ENCODE data around the gene KPNA2. TPM values are rescaled to one million over a fixed set of nuclear protein-coding genes. Genes with fewer than 3 reads are reported as not detected.
"Not testable (repeated sequence)": the region's sequence is repeated elsewhere in the genome, so short reads cannot be mapped to it uniquely, and the experiment has no call there.

The KPNA2 gene
- total and polyA plus RNA-seq, 11 donors = 10.6 to 50.7 (median 20.4) TPM

DNA sequence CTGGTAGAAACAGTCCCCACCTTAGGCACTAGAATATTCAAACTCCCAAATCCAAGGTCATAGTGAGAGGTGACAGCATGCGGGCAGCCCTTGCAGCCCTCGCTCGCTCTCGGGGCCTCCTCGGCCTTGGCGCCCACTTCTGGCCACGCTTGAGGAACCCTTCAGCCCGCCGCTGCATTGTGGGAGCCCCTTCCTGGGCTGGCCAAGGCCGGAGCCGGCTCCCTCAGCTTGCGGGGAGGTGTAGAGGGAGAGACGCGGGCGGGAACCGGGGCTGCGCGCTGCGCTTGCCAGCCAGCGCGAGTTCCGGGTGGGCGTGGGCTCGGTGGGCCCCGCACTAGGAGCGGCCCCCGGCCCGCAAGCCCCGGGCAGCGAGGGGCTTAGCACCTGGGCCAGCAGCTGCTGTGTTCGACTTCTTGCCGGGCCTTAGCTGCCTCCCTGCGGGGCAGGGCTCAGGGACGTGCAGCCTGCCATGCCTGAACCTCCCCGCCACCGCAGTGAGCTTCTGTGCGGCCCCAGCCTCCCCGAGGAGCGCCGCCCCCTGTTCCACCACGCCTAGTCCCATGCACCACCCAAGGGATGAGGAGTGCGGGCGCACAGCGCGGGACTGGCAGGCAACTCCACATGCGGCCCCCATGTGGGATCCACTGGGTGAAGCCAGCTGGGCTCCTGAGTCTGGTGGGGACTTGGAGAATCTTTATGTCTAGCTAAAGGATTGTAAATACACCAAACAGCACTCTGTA is 45.0 kb downstream of the KPNA2 start:
- H3K36me3 ChIP-seq = no peaks in the 10 kb centered on the region
- H3K4me3 ChIP-seq = no peak overlapping the region
- peaks cover 0 to 5% (median 0%) of the 10 kb centered on the region in 12 donors for H3K4me1 ChIP-seq
- ATAC-seq (no peak), DNase-seq (no peak)
- TF ChIP-seq POLR2A (IDR thresholded peaks at IDR 0.05) (no peak), CTCF (IDR thresholded peaks at IDR 0.05) (no peak)
- no peaks in the 10 kb centered on the region for H3K9me3 ChIP-seq
- 96 to 97% (median 97%) methylated on average over 21 to 46 of the region's 46 CpGs for WGBS, 4 donors
- no peaks in the 10 kb centered on the region for H3K27me3 ChIP-seq
- intact Hi-C loops (cut with DNase I) = no loop called here
- H3K27ac ChIP-seq = no peak overlapping the region

GRCh38 chr17:68081305-68082265 is 46.0 kb downstream of the KPNA2 start:
- H3K4me3 ChIP-seq; DNase-seq; H3K27me3 ChIP-seq; intact Hi-C loops (cut with DNase I); ATAC-seq; H3K27ac ChIP-seq; H3K36me3 ChIP-seq; H3K9me3 ChIP-seq: not testable (repeated sequence)
- H3K4me1 ChIP-seq = peaks cover 0 to 15% (median 0%) of the 10 kb centered on the region in 12 donors
- 85 to 93% (median 92%) methylated on average over 13 of the region's 13 CpGs for WGBS, 4 donors

GRCh38 chr17:68085771-68086381 is 50.3 kb downstream of the KPNA2 start:
- H3K9me3 ChIP-seq = no peaks in the 10 kb centered on the region
- no peaks in the 10 kb centered on the region for H3K27me3 ChIP-seq
- TF ChIP-seq CTCF (IDR thresholded peaks at IDR 0.05) = no peak
- no peak for TF ChIP-seq POLR2A (IDR thresholded peaks at IDR 0.05)
- intact Hi-C loops (cut with DNase I) = no loop called here
- 58 to 67% (median 61%) methylated on average over 7 of the region's 7 CpGs for WGBS, 4 donors
- DNase-seq = no peak
- peak in 3 of 4 donors; percentile 20 to 42 (median 23) for ATAC-seq
- peak overlapping the region in 1 of 12 donors; percentile 7 for H3K27ac ChIP-seq
- H3K36me3 ChIP-seq = no peaks in the 10 kb centered on the region
- H3K4me1 ChIP-seq = peaks cover 0 to 43% (median 3%) of the 10 kb centered on the region in 12 donors
- peak overlapping the region in 2 of 12 donors; percentile 10 to 13 for H3K4me3 ChIP-seq

DNA sequence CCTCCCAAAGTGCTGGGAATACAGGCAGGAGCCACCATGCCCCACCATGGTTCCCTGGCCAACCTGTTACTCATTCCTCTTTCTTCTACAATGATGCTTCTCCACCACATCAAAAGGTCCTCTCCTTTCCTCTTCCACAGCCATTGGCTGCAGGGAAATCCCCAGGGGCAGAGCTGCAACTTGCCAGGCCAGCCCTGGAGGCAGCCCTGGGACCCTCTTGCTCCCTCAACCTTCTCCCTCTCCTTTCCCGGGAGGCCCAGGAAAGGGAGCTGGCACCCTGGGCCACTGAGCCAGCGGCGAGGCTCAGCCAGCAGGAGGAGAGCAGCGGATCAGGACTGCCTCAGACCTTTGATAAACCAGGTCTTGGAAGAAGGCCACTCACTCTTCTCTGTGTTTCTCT is 51.1 kb downstream of the KPNA2 start:
- H3K27me3 ChIP-seq; H3K36me3 ChIP-seq; H3K9me3 ChIP-seq; DNase-seq; H3K4me3 ChIP-seq; ATAC-seq; intact Hi-C loops (cut with DNase I): not testable (repeated sequence)
- Histone ChIP-seq H3K27ac (peak overlapping the region in 1 of 12 donors; percentile 7), H3K4me1 (peaks cover 0 to 43% (median 3%) of the 10 kb centered on the region in 12 donors)
- 65 to 87% (median 78%) methylated on average over 4 of the region's 4 CpGs for WGBS, 4 donors

GRCh38 chr17:68087131-68087623 is 51.6 kb downstream of the KPNA2 start:
- peaks cover 0 to 43% (median 3%) of the 10 kb centered on the region in 12 donors for H3K4me1 ChIP-seq
- ATAC-seq; H3K27ac ChIP-seq; DNase-seq; H3K9me3 ChIP-seq; H3K36me3 ChIP-seq; H3K4me3 ChIP-seq; H3K27me3 ChIP-seq; intact Hi-C loops (cut with DNase I): not testable (repeated sequence)
- WGBS, 4 donors = 66 to 87% (median 73%) methylated on average over 9 to 10 of the region's 11 CpGs

Measured in heart left ventricle (tissue), 16 donors.